Measurements from ENCODE around the gene ASCL4. TPM values are rescaled to one million over a fixed set of nuclear protein-coding genes. Genes with fewer than 3 reads are reported as not detected.

ASCL4 gene
- total and polyA plus RNA-seq, 2 donors (not counting 1 experiment from before 2014, with no cell fraction given) = not detected

- CTCF ChIA-PET = no interaction called here
- Histone ChIP-seq H3K27me3 (replicated peaks in 1 of 4; ENCODE audit: control extremely low read depth in 1 of 4, control insufficient read depth in 3 of 4, insufficient read depth in 4 of 4, low read length in 3 of 4) (peaks cover 2 to 32% (median 26%) of the 10 kb centered on the region in 4 experiments), H3K36me3 (replicated peaks in 1 of 2; ENCODE audit: control extremely low read depth in 1 of 2, control insufficient read depth in 1 of 2, extremely low read depth in 1 of 2, insufficient read depth in 2 of 2, low read length in 1 of 2) (no peaks in the 10 kb centered on the region), H3K9me3 (ENCODE audit: control extremely low read depth in 1 of 3, control insufficient read depth in 2 of 3, insufficient read depth in 1 of 3, low read length in 2 of 3) (no peaks in the 10 kb centered on the region), H3K4me3 (ENCODE audit: control extremely low read depth in 1 of 5, extremely low read depth in 1 of 5, insufficient read depth in 1 of 5, low read depth in 2 of 5, low read length in 4 of 5) (no peak overlapping the region), H2AFZ (ENCODE audit: insufficient read depth, low read depth, low read length, poor library complexity, severe bottlenecking) (no peak overlapping the region), H3K9ac (ENCODE audit: low read length) (no peak overlapping the region), H3K4me2 (replicated peaks; ENCODE audit: low read depth, low read length, poor library complexity, severe bottlenecking) (no peak overlapping the region), H3K79me2 (ENCODE audit: control insufficient read depth, insufficient read depth, low read length) (no peaks in the 10 kb centered on the region), H4K20me1 (ENCODE audit: control insufficient read depth, insufficient read depth, low read length, poor library complexity, severe bottlenecking) (no peaks in the 10 kb centered on the region), H3K4me1 (ENCODE audit: control insufficient read depth in 2 of 2, insufficient read depth in 2 of 2, low read length in 2 of 2) (peaks cover 27 to 33% of the 10 kb centered on the region in 2 donors), H3K27ac (ENCODE audit: low read length in 2 of 2) (no peak overlapping the region)
- POLR2A ChIA-PET = no interaction called here
- Mint-ChIP-seq H3K4me3 (no peak overlapping the region), H3K9me3 (ENCODE audit: insufficient read depth) (no peaks in the 10 kb centered on the region), H3K4me1 (peaks cover 31% of the 10 kb centered on the region), H3K27ac (no peak overlapping the region), H3K27me3 (peaks cover 39% of the 10 kb centered on the region)
- 46% methylated on average over 6 of the region's 11 CpGs for WGBS (ENCODE audit: insufficient coverage)
- ATAC-seq (ENCODE audit: low read depth) = no peak
- intact Hi-C loops (cut with micrococcal nuclease) = no loop called here
- TF ChIP-seq CTCF (IDR thresholded peaks at IDR 0.05) (no peak), EZH2 (IDR thresholded peaks at IDR 0.05; ENCODE audit: borderline replicate concordance, insufficient read depth, low read depth, low read length, poor library complexity, severe bottlenecking) (no peak)
- DNase-seq = no peak
Measured at GRCh38 chr12:107778383-107779025, 4.0 kb downstream of the ASCL4 start.

GRCh38 chr12:107779077-107779831 lies 4.8 kb downstream of the ASCL4 start:
- Histone ChIP-seq H4K20me1 (ENCODE audit: control insufficient read depth, insufficient read depth, low read length, poor library complexity, severe bottlenecking) (no peaks in the 10 kb centered on the region), H3K36me3 (replicated peaks in 1 of 2; ENCODE audit: control extremely low read depth in 1 of 2, control insufficient read depth in 1 of 2, extremely low read depth in 1 of 2, insufficient read depth in 2 of 2, low read length in 1 of 2) (no peaks in the 10 kb centered on the region), H3K4me1 (ENCODE audit: control insufficient read depth in 2 of 2, insufficient read depth in 2 of 2, low read length in 2 of 2) (peaks cover 35 to 40% of the 10 kb centered on the region in 2 donors), H3K79me2 (ENCODE audit: control insufficient read depth, insufficient read depth, low read length) (no peaks in the 10 kb centered on the region), H2AFZ (ENCODE audit: insufficient read depth, low read depth, low read length, poor library complexity, severe bottlenecking) (no peak overlapping the region), H3K9ac (ENCODE audit: low read length) (no peak overlapping the region), H3K27me3 (replicated peaks in 1 of 4; ENCODE audit: control extremely low read depth in 1 of 4, control insufficient read depth in 3 of 4, insufficient read depth in 4 of 4, low read length in 3 of 4) (peaks cover 2 to 26% (median 23%) of the 10 kb centered on the region in 4 experiments), H3K27ac (ENCODE audit: low read length in 2 of 2) (no peak overlapping the region), H3K9me3 (ENCODE audit: control extremely low read depth in 1 of 3, control insufficient read depth in 2 of 3, insufficient read depth in 1 of 3, low read length in 2 of 3) (no peaks in the 10 kb centered on the region), H3K4me3 (ENCODE audit: control extremely low read depth in 1 of 5, extremely low read depth in 1 of 5, insufficient read depth in 1 of 5, low read depth in 2 of 5, low read length in 4 of 5) (no peak overlapping the region), H3K4me2 (replicated peaks; ENCODE audit: low read depth, low read length, poor library complexity, severe bottlenecking) (no peak overlapping the region)
- POLR2A ChIA-PET = no interaction called here
- TF ChIP-seq EZH2 (IDR thresholded peaks at IDR 0.05; ENCODE audit: borderline replicate concordance, insufficient read depth, low read depth, low read length, poor library complexity, severe bottlenecking) (no peak), CTCF (IDR thresholded peaks at IDR 0.05) (no peak)
- H3K27ac Mint-ChIP-seq = peak overlapping the region; percentile 42
- DNase-seq = peak; percentile 53
- peak overlapping the region; percentile 69 for H3K4me3 Mint-ChIP-seq
- 62% methylated on average over 7 of the region's 7 CpGs for WGBS (ENCODE audit: insufficient coverage)
- CTCF ChIA-PET = interaction anchor here (0.6 kb wide), 1 partner anchor 107 kb away, joined by 3 read pairs; no protein-coding TSS in a partner anchor
- intact Hi-C loops (cut with micrococcal nuclease) = no loop called here
- ATAC-seq (ENCODE audit: low read depth) = peak; percentile 60
- peaks cover 31% of the 10 kb centered on the region for H3K27me3 Mint-ChIP-seq
- no peaks in the 10 kb centered on the region for H3K9me3 Mint-ChIP-seq (ENCODE audit: insufficient read depth)
- H3K4me1 Mint-ChIP-seq = peaks cover 39% of the 10 kb centered on the region

Data from B cell (primary cell).